Gastroesophageal sphincter (tissue), 4 donors: Measurements from ENCODE around the gene ATP6V0D1. TPM values are rescaled to one million over a fixed set of nuclear protein-coding genes. Genes with fewer than 3 reads are reported as not detected.

Experiments
- ATAC-seq: fragments of 150-250 bp; one replicate; pipeline ENCODE4 v1.9.1; 2016; ENCODE audit warnings: mild to moderate bottlenecking, moderate library complexity
- H3K27ac ChIP-seq, 4 donors: fragments of 200-600 bp; sonication (generic) in 3 of 4; 1 replicate in 3 of 4; 2 replicates in 1 of 4; pipeline ENCODE4 v1.5.1; 2016 to 2019
- H3K27me3 ChIP-seq: fragments of 200-600 bp; sonication (generic); one replicate; pipeline ENCODE4 v1.5.1; 2019
- H3K36me3 ChIP-seq, 2 donors: fragments of 200-600 bp; sonication (generic); one replicate each; pipeline ENCODE4 v1.5.1; 2019; ENCODE audit warnings: control low read depth in 1 of 2
- H3K4me1 ChIP-seq, 3 donors: fragments of 200-600 bp; sonication (generic); 1 replicate in 2 of 3; 2 replicates in 1 of 3; pipeline ENCODE4 v1.5.1; 2016 to 2019; ENCODE audit warnings: control low read depth in 2 of 3
- H3K4me3 ChIP-seq, 2 donors: fragments of 200-600 bp; sonication (generic); one replicate each; pipeline ENCODE4 v1.5.1; 2019; ENCODE audit warnings: mild to moderate bottlenecking in 1 of 2, moderate library complexity in 1 of 2
- H3K9me3 ChIP-seq, 3 donors: fragments of 200-600 bp; sonication (generic); one replicate each; pipeline ENCODE4 v1.5.1; 2017 to 2019; ENCODE audit warnings: control low read depth in 2 of 3
- CTCF ChIP-seq, 4 experiments: fragments of 200-600 bp in 2 of 4; fragments of 450-650 bp in 2 of 4; sonication (generic) in 1 of 4; IDR thresholded peaks; one replicate each; pipeline ENCODE4 v1.5.1; 2017 to 2019; ENCODE audit warnings: antibody characterized with exemption in 4 of 4, mild to moderate bottlenecking in 2 of 4, moderate library complexity in 2 of 4
- EP300 ChIP-seq: sonication (generic); formaldehyde crosslinking; IDR thresholded peaks from one replicate; pipeline ENCODE4 v1.6.1; 2017; ENCODE audit warnings: antibody characterized with exemption, mild to moderate bottlenecking
- POLR2A ChIP-seq, 2 donors: fragments of 450-650 bp; IDR thresholded peaks; one replicate each; pipeline ENCODE4 v1.6.1; 2017; ENCODE audit warnings: antibody characterized with exemption in 2 of 2, mild to moderate bottlenecking in 2 of 2, moderate library complexity in 1 of 2
- POLR2AphosphoS5 ChIP-seq: sonication (generic); formaldehyde crosslinking; IDR thresholded peaks from one replicate; pipeline ENCODE4 v1.6.1; 2017; ENCODE audit warnings: antibody characterized with exemption
- WGBS, 2 donors: methylation state at CpG; one replicate each; pipeline ENCODE4 v1.1.5; 2018; ENCODE audit warnings: low coverage in 1 of 2; 5-methylcytosine and 5-hydroxymethylcytosine counted together
- total RNA-seq, 4 donors: library from RNA; depleted of rRNA; stranded (reverse); fragments of >200 nt; gene quantifications; one replicate each; pipeline ENCODE4 v1.1.0, GENCODE V29; 2016

The ATP6V0D1 gene
- total RNA-seq, 4 donors from 2014 or later = 94.2 to 145 (median 110) TPM

- no peaks in the 10 kb centered on the region for H3K9me3 ChIP-seq
- ATAC-seq = no peak
- peak overlapping the region; percentile 52 to 63 for H3K4me3 ChIP-seq
- no peaks in the 10 kb centered on the region for H3K36me3 ChIP-seq
- H3K27me3 ChIP-seq = no peaks in the 10 kb centered on the region
- 30 to 51% methylated on average over 4 to 5 of the region's 18 CpGs for WGBS, 2 donors
- H3K4me1 ChIP-seq = peaks cover 3 to 83% (median 62%) of the 10 kb centered on the region in 3 donors
- TF ChIP-seq POLR2AphosphoS5 = no peak
- no peak for TF ChIP-seq CTCF (IDR thresholded peaks at IDR 0.05)
- TF ChIP-seq EP300 = no peak
- TF ChIP-seq POLR2A (IDR thresholded peaks at IDR 0.05) = no peak
- H3K27ac ChIP-seq = peak overlapping the region; percentile 60 to 89 (median 88)
These were observed 88.5 kb downstream of the ATP6V0D1 start for GRCh38 chr16:67392301-67393059.

GRCh38 chr16:67391424-67392300 is 89.3 kb downstream of the ATP6V0D1 start:
- Histone ChIP-seq H3K27ac (peak overlapping the region; percentile 60 to 89 (median 88)), H3K9me3 (no peaks in the 10 kb centered on the region), H3K36me3 (no peaks in the 10 kb centered on the region), H3K27me3 (no peaks in the 10 kb centered on the region), H3K4me1 (peaks cover 3 to 75% (median 54%) of the 10 kb centered on the region in 3 donors), H3K4me3 (peak overlapping the region in 1 of 2 donors; percentile 63)
- no peak for TF ChIP-seq CTCF (IDR thresholded peaks at IDR 0.05)
- TF ChIP-seq POLR2A (IDR thresholded peaks at IDR 0.05) = peak in 1 of 2 donors; percentile 13
- ATAC-seq = no peak
- WGBS, 2 donors = 18 to 44% methylated on average over 5 to 10 of the region's 15 CpGs

- Histone ChIP-seq H3K4me3 (no peak overlapping the region), H3K36me3 (no peaks in the 10 kb centered on the region), H3K27me3 (no peaks in the 10 kb centered on the region), H3K27ac (peak overlapping the region in 3 of 4 donors; percentile 87 to 89 (median 88)), H3K9me3 (no peaks in the 10 kb centered on the region), H3K4me1 (peaks cover 0 to 68% (median 46%) of the 10 kb centered on the region in 3 donors)
- ATAC-seq = no peak
- WGBS, 2 donors = 73% methylated on average over 7 of the region's 11 CpGs; no CpG with 5 or more reads in 1 of the 2 donors
- TF ChIP-seq CTCF (IDR thresholded peaks at IDR 0.05) (no peak), EP300 (no peak), POLR2AphosphoS5 (no peak), POLR2A (IDR thresholded peaks at IDR 0.05) (no peak)
These were observed 90.0 kb downstream of the ATP6V0D1 start for GRCh38 chr16:67390816-67391423.

GRCh38 chr16:67389911-67390815 is 90.8 kb downstream of the ATP6V0D1 start:
- H3K27me3 ChIP-seq = no peaks in the 10 kb centered on the region
- WGBS, 2 donors = 40 to 80% methylated on average over 1 to 14 of the region's 27 CpGs
- TF ChIP-seq POLR2AphosphoS5 (no peak), EP300 (no peak), POLR2A (IDR thresholded peaks at IDR 0.05) (no peak), CTCF (IDR thresholded peaks at IDR 0.05) (no peak)
- H3K36me3 ChIP-seq = no peaks in the 10 kb centered on the region
- H3K4me3 ChIP-seq = no peak overlapping the region
- peaks cover 0 to 60% (median 39%) of the 10 kb centered on the region in 3 donors for H3K4me1 ChIP-seq
- H3K27ac ChIP-seq = peak overlapping the region in 3 of 4 donors; percentile 87 to 89 (median 88)
- ATAC-seq = no peak
- H3K9me3 ChIP-seq = no peaks in the 10 kb centered on the region
